ENCODE results near the gene NOBOX.
"Not testable (repeated sequence)": the region's sequence is repeated elsewhere in the genome, so short reads cannot be mapped to it uniquely, and the experiment has no call there.

Gene NOBOX

DNA sequence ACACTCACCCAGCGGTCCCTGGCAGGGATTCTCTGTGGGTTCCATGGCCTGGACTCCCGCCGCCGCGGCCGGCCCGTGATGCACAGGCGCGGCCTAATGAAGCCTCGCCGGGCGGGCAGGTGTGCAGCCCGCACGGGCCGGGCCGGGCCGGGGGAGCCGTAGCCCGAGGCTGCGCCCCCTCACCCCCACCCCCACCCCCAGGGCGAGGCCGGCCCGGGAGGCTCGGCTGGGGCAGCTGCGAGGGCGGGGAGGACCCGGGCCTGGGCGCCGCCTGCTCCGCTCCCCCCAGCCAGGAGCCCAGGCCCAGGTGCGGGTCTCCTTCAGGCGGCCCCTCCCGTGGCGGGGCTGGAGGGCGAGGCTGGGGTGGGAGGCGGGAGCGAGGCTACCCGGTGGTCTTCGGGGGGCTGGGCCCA, at the start of gene NOBOX:
Gene NOBOX (minus strand): TSS at position 45 of the 413 bp plus-strand sequence.
- FAIRE-seq (no peak), DNase-seq (ENCODE audit: low spot score) (no peak)

DNA sequence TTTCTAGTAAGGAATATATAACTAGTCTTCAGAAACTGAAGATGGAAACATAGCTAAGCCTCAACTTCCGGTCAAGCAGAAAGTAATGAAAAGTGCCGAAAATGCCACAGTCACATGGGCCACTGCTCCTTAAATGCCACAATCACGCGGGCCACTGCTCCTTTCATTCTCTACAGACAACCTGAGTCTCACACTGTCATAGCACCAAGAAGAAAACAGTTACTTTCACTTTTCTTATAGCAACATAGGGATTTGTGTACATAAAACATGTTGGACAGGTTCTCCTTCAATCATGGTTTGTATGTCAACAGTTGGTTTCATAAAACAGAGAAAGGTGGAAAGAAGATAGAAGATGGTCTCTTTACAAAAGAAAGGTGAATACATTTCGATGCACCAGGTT, 48.6 kb upstream of the NOBOX start:
- FAIRE-seq (no peak), DNase-seq (ENCODE audit: low spot score) (no peak)

DNA sequence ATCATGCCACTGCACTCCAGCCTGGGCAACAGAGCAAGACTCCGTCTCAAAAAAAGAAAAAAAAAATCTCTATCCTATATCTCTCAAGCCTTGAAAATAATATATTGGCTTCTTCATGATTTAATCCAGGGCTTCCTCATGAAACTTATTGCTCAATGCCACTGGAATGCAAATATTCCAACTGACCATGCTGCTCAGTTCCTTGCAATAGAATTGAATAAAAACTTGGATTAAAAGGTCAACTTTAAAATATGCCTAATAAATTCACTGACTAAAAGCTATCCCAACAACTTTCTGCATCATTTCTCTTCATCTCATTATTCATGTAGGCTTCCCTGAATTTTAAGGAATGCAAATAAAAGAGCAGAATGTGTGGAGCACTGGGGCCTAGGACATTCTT, 42.1 kb upstream of the NOBOX start:
- DNase-seq (ENCODE audit: low spot score) (no peak), FAIRE-seq (no peak)

DNA sequence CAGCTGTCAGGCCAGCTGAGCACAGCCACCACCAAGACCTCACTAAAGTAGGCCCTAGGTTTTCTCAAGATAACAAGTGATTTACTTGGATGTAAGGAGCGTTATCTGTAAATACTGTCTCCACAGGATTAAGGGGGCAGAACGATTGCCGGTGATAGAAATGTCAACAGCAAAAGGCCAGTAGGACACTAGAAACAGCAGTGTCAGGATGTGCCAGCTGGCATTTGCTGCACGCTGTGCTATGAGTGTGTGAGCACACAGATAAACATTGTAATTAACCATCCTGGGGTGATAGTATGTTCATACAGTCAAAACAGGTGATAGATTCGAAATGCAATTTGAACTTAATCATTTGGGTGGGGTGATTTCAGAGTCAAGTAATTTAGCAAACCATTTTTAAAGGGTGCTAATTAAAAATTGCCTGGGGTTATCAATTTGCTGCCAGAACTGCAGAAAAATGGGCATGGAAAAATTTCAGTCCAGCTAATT, 36.3 kb upstream of the NOBOX start:
- DNase-seq (ENCODE audit: low spot score) (no peak), FAIRE-seq (no peak)

DNA sequence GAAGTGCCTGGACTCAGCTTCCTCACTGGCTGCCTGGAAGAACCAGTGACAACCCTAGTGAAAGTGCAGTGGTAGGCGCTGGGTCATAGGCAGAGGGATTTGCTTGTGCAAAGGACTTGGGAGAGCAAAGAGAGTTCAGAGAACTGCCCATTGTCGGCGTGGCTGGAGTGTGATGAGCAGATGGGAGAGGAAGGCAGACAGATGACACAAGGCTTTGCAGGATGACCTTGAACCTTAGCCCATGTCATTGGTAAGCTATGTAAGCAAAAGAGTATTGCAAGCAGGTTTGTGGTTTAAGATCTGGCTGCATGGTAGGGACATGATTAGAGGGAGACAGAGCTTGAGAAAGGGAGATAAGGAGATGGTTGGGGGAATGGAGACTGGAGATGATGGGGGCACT, 35.3 kb upstream of the NOBOX start:
- no peak for DNase-seq (ENCODE audit: low spot score)
- no peak for FAIRE-seq

DNA sequence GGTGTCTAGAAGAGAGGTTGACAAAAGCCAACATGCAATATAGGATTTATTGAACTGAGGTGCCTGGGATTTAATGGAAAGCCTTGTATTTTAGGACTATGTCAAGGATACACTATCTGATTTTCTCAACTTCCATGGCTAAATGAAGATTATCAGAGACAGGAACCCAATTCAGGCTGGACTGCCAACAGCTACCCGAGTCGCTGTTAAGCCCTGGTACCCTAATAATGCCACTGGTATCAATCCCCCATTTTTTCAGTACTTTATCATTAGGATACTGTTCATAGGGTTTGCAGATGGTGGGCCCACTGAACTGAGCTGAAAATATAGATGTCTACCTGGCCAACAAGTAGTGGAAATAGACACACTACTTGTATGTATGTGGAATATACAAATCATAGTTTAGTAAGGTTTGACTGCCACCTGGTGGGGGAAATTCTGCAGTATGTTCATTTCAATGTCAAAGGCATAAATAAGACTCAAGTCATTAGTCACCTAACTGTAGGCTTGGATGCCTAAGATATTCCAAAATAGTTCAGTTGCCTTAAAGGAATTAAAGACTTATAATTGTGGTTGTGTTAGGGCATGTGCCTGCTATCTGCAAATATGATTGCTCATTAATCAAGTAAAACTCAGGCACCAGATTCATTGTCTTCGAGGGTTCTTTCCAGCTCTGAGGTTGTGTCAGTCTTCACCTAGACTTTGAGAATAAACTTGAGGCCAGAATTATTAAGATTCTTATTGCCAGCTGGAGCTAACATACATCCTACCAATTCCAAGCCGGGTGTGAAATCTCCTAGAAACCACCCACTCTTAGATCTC, 34.1 kb upstream of the NOBOX start:
- FAIRE-seq (no peak), DNase-seq (ENCODE audit: low spot score) (peak; percentile 17)

DNA sequence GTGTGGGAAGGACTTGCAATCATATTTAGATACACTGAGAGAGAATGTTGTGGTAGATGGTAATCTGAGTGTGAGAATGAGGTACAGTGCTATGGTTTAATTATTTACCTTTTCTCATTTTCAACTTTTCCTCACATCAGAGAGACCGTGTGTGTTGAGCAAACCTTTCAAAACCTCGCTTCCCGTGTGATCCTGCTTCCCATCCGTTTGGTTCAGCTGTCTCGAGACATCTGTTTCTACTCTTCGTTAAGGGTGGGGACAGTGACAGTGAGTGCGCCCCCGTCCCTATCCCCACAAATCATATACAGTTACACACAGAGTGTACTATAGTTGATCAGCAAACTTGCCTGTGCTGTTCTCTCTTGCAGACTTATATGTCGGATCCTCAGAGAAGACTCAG, 33.0 kb upstream of the NOBOX start:
- FAIRE-seq, result no peak

DNA sequence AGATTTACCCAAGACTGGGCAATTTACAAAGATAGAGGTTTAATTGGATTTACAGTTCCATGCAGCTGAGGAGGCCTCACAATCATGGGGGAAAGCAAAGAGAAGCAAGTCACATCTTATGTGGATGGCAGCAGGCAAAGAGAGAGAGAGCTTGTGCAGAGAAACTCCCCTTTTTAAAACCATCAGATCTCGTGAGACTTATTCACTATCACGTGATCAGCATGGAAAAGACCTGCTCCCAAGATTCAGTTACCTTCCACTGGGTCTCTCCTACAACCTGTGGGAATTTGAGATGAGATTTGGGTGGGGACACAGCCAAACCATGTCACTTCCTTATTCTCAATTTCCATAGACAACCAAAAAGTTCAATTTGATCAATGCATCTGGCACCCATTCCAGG, 24.9 kb upstream of the NOBOX start:
- FAIRE-seq (no peak), DNase-seq (ENCODE audit: low spot score) (no peak)

More for the DNA sequence above, 33.0 kb upstream of the NOBOX start:
- DNase-seq (ENCODE audit: low spot score), result no peak

DNA sequence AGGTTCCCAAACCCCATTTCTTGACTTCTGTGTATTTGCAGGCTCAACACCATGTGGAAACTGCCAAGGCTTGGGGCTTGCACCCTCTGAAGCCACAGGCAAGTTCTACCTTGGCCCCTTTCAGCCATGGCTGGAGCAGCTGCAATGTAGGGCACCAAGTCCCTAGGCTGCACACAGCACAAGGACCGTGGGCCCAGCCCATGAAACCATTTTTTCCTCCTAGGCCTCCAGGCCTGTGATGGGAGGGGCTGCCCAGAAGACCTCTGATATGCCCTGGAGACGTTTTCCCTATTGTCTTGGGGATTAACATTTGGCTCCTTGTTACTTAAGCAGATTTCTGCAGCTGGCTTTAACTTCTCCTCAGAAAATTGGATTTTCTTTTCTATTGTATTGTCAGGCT, 24.0 kb upstream of the NOBOX start:
- not testable (repeated sequence) for DNase-seq (ENCODE audit: low spot score); FAIRE-seq

DNA sequence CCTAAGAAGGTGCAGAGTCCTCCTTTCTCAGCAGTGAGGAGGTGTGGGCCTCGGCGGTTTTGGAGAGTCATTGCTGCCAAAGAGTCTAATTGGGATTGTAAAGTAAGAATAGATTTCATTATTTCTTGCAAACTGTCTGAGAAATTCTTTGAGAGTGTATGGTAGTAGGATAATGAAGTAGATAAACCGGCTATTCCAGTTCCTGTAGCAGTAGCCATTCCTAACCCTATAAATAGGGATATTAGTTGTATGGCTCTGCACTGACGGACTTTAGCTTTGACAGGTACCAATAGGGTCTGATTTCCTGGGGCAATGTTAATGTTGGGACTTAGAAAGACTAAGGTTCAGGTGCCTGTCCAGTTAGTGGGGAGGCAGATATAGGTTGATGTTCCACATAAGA, 15.4 kb upstream of the NOBOX start:
- not testable (repeated sequence) for FAIRE-seq; DNase-seq (ENCODE audit: low spot score)

DNA sequence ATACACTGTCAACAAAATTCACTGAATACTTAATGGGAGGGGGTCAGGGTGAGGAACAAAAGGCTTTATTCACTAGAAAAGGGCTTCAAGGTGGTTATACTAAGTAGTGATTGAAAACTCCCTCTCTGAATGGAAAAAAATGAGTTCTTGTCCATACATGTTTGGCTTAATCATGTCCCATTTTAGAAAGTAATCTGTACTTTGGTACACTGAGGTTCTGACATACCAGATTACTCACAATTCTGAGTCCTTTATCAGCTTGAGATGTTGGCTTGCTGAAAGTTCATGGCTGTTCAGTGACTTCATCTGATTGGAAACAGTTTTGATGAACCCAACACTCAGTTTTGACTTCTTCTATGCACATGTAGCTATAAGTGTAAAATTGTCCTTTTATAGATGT, 12.8 kb upstream of the NOBOX start:
- DNase-seq (ENCODE audit: low spot score) (no peak), FAIRE-seq (no peak)

DNA sequence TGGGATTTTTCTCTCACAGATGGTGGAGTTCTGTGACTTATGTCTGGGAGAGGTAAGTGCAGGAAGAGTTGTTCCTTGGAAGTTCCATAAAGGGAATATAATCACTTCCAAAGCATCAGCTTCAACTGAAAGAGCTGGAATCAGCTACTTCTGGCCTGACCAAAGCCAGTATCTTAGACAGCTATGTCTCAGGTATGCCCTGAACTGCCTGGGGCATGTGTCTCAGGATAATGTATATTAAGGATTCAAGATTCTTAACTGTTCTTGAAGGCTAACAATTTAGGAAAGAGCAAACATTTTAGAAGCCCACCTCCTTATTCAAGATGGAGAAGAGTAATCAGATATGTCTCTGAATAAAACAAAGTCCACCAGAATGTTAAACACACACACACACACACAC, 12.4 kb upstream of the NOBOX start:
- DNase-seq (ENCODE audit: low spot score) (no peak), FAIRE-seq (no peak)

DNA sequence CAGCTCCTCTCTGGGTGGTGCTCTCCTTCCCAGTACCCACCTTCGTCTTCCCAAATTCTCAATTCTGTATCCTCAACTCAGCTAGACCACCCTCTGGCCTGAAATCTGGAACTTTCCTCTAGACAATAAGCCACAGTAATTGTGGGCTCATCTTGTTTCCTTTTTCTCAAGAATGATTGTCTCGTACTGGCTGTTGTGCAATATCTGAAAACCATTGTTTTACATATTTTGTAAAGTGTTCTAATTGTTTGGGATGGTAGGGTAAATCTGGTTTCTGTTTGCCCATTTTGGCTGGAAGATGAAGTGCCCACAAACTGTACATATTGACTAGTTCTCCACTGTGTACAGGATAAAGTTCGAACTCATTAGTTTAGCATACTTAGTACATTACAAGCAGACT, 11.3 kb upstream of the NOBOX start:
- no peak for DNase-seq (ENCODE audit: low spot score)
- FAIRE-seq, result no peak

DNA sequence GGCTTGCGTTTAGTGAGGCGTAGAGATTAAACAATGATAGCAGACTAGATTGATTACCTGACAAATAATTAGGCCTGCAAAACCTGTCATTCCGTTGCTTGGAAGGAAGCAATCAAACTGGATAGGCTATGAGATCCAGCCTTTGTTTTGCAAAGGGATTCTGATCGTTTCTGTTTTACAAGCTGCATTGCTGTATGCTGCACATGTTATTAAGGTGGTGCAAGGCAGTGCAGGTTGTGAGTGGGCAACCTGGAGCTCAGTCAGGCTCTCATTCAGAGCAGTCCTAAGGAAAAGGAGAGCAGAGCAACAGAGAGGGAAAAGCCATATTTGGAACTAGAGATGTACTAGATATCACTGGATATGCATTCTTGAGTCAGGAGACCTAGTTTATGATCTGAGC, 6.9 kb upstream of the NOBOX start:
- FAIRE-seq (no peak), DNase-seq (ENCODE audit: low spot score) (no peak)

DNA sequence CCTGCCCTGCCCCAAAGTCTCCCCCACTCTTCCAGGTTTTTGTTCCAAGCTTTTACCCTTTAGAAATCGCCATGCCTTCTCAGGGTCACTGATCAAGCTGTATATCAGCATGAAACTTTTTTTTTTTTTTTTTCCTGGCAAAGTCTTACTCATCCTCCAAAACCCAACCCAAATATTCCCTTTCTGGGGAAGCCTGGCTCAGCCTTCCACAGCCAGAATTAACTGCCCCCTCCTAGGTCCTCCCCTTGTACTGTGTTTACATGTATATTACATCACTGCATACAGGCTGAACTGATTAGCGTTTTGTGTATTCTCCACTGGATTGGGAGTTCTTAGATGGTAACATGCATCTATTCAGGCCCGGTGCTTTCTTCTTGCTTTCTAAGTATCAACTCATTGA, 4.6 kb upstream of the NOBOX start:
- FAIRE-seq (no peak), DNase-seq (ENCODE audit: low spot score) (no peak)

DNA sequence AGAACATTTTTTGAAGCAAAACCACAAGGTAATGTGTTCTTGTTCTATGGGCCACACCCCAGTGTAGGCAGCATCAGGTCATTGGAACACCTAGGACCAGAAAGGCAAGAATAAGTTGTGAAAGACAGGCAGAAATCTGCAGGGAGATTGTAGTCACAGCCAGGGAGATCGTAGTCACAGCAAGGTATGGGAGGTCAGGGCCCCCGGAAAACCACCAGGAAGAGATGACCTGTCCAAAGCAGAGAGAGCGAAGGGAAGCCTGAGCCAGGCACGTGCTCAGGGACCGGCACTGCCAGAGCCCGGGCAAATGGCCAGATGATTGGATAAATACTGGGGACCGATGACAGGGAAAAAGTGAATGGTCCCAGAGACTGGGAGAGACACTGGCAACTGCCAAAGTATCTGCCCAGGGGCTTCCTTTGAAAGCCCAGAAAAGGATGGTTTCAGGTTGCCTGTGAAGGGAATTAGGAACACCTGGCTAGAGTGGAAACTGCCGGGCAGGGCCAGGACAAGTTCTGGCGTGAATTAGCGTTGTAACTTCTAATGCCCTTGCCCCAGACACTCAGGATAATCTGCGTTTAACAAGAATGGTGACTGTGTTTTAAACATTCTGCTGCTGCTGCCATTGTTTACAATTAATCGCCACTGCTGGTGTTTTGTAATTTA, 3.9 kb upstream of the NOBOX start:
- DNase-seq (ENCODE audit: low spot score), result no peak
- FAIRE-seq, result no peak

DNA sequence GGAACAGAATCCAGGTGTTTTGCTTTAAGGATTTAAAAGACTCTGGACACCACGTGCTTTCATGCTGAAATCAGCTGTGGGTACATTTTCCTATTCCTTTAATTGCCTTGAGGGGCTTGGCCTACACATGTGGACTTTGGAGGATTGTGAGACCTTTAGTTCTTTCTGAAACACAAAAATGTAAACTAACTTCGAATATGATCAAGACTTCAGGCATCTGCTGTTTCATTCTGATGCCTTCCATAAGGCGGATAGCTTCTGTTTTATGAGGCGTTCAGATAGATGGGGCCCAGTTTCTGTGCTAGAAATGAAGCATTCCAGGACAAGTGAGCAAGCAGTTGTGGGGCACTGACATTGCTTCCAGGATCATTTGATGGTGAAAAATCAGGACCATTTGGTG, 1.5 kb upstream of the NOBOX start:
- FAIRE-seq (no peak), DNase-seq (ENCODE audit: low spot score) (no peak)

DNA sequence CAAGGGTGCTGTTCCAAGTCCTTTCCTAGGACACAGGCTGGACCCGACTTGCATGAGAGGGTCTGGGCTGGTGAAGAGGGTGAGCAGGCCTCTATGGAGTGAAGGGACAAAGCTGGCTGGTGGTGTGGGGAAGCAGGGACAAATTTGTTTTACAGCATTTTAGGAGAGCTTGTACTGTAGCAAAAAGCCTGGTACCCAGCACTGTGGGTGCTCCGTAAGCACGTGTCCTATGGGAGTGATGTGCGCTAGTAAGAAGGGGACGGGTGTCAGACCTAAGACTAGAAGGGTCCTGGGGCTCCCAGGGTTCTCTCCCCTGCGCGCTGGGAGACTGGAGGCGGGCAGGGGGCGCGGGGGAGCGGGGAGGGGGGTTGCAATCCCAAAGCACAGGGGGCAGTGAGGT, 391 bp downstream of the NOBOX start:
- no peak for FAIRE-seq

DNA sequence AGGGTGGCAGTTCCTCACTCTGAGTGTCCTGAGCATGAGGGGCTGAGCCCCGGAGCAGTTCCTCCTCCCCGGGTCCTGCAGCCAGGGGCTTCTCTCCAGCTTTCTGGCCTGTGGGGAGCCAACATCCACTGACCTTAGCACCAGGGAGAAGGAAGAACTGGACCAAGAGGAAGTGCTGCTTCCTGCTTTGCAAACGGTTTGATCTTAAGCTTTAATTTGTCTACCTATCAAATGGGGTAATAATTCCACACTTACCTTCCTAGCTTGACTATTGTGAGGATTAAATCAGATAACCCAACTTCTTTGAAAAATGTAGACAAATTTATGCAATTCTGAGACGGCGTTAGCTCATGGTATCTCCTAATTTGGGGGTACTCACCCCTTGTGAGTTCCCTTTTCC, 2.0 kb downstream of the NOBOX start:
- no peak for FAIRE-seq
- DNase-seq (ENCODE audit: low spot score), result no peak

More for the DNA sequence above, 391 bp downstream of the NOBOX start:
- no peak for DNase-seq (ENCODE audit: low spot score)

DNA sequence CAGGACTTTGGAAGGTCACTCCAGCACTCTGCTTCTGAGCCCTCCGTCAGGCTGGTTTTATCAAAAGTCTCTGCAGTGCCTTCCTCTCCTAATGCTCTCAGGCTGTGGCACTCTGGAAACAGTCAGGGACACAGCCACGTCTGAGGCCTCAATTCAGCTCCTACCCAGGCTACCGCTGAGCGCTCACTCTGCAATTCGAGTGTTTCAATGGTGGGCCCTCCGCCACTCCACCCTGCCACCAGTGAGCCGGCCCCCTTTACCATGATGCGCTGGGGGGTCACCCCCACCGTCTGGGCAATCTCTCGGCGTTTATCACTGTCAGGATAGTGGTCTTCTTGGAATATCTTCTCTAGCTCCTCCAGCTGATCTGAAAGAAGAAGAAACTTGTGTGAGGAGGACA, 3.5 kb downstream of the NOBOX start:
- DNase-seq (ENCODE audit: low spot score) (no peak), FAIRE-seq (no peak)

DNA sequence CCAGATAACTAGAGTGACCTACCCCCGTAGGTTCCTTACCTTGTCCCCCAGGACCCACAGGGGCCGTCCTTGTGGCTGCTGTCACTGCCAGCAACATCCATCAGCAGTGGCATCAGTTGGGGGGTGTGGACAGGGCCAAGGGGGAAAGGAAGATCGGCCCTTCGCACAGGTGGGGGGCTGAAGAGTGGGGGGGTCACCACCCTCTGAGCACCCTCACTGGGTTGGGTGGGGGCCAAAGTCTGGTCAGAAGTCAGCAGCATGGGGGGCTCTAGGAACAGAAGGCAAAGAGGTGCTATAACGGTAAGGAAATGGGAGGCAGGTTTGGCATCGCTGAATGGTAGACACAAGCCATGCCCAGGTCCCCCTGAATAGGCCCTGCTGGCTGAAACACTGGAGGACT, 4.6 kb downstream of the NOBOX start:
- no peak for FAIRE-seq
- no peak for DNase-seq (ENCODE audit: low spot score)

DNA sequence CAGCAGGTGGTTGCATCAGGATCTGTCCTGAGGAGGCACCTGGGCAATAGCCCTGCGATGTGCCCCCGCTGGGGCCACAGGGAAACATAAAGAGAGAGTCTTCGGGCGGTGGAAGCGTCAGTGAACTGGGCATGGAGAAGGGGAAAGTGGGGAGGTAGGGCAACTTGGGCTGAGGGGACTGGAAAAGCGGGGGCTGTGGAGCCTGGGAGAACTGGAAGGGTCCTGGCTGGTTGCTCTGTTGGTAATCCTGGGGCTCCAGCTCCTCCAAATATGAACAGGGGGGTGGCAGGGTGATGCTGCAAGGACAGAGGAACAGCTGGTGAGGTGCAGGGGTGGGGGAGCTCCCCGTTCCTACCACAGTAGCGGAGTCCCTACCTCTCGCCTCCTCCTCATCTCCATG, 5.2 kb downstream of the NOBOX start:
- DNase-seq (ENCODE audit: low spot score) (no peak), FAIRE-seq (no peak)

DNA sequence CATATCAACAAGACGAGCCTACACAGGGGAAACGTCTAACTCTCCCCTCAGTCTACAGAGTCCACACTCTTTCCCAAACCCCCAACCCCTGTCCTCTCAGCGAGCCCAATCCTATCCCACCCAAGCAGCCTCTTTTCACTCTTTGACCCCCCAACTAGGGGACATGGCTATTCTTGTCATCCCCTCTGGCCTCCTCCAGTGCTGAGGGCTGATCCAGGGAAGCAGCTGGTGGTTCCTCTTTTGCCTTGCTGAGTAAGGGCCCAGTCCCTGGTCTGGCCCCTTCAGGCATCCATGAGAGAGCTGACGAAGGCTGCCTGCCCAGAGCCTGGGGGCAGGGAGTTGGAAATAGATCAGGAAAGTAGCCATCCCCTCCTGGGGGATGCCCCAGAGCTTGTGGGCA, 6.4 kb downstream of the NOBOX start:
- DNase-seq (ENCODE audit: low spot score), result no peak
- FAIRE-seq, result no peak

Measured in urothelium cell line (cell line).